Measurements from ENCODE around the gene SLAIN1. TPM values are rescaled to one million over a fixed set of nuclear protein-coding genes. Genes with fewer than 3 reads are reported as not detected.

Gene SLAIN1
- polyA plus RNA-seq, 1 experiment, result 0.06 TPM

DNA sequence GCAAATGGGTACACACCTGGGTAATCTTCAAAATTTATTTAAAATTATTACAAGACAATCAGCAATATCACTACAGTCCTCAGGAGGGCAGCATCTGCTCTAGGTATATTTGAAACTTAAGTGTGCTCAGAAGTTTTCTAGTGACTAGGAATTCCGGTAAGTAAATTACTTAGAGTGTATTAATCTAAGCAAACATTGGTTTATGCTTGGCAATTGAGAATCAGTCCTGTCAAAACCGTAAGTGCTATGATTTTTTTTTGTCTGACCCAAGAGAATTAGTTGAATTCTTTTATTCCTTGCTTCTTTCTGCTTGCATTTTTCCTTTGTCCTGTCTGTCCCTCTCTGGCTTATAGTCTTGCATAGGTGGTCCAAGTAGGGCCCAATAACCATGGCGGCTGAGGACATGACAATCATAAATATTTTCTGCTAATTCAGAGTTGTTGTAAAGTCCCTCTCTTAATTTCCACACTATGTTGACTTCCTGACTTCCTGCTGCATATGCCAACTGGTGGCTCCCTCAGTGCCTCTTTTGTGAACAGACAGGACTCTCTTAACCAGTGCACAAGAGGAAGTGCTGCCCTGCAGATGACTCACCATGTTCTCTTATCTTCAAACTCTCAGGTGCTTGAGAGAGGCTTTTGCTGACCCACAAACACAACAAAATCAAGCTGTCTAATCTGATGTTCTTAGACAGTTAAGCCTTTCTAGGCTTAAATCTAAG is 82.2 kb downstream of the SLAIN1 start:
- H3K27me3 ChIP-seq (ENCODE audit: control insufficient read depth, insufficient read depth, low read length), result no peaks in the 10 kb centered on the region
- ChIA-PET CTCF (interaction anchor here (1.0 kb wide), 1 partner anchor 342 kb away, joined by 8 read pairs; no protein-coding TSS in a partner anchor), POLR2A (no interaction called here)
- TF ChIP-seq, protein P1, sequence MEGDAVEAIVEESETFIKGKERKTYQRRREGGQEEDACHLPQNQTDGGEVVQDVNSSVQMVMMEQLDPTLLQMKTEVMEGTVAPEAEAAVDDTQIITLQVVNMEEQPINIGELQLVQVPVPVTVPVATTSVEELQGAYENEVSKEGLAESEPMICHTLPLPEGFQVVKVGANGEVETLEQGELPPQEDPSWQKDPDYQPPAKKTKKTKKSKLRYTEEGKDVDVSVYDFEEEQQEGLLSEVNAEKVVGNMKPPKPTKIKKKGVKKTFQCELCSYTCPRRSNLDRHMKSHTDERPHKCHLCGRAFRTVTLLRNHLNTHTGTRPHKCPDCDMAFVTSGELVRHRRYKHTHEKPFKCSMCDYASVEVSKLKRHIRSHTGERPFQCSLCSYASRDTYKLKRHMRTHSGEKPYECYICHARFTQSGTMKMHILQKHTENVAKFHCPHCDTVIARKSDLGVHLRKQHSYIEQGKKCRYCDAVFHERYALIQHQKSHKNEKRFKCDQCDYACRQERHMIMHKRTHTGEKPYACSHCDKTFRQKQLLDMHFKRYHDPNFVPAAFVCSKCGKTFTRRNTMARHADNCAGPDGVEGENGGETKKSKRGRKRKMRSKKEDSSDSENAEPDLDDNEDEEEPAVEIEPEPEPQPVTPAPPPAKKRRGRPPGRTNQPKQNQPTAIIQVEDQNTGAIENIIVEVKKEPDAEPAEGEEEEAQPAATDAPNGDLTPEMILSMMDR (IDR thresholded peaks at IDR 0.05; ENCODE audit: insufficient read depth, low read depth, low read length), result peak; percentile 55
- H3K36me3 ChIP-seq (ENCODE audit: control insufficient read depth, insufficient read depth, low read length), result no peaks in the 10 kb centered on the region
- no peak overlapping the region for H3K4me3 ChIP-seq (ENCODE audit: low read depth, low read length)
- DNase-seq (ENCODE audit: low read depth), result peak; percentile 5

- Histone ChIP-seq H3K36me3 (ENCODE audit: control insufficient read depth, insufficient read depth, low read length) (no peaks in the 10 kb centered on the region), H3K27me3 (ENCODE audit: control insufficient read depth, insufficient read depth, low read length) (no peaks in the 10 kb centered on the region), H3K4me3 (ENCODE audit: low read depth, low read length) (no peak overlapping the region)
- no peak for DNase-seq (ENCODE audit: low read depth)
- POLR2A ChIA-PET, result no interaction called here
- CTCF ChIA-PET, result interaction anchor here (0.6 to 0.9 kb wide), 3 partner anchors 10 to 1203 kb away, joined by 3 to 4 read pairs (median 4); no protein-coding TSS in a partner anchor
- TF ChIP-seq, protein P1 (IDR thresholded peaks at IDR 0.05; ENCODE audit: insufficient read depth, low read depth, low read length), result no peak
These were observed 84.3 kb downstream of the SLAIN1 start for GRCh38 chr13:77781808-77782207.

DNA sequence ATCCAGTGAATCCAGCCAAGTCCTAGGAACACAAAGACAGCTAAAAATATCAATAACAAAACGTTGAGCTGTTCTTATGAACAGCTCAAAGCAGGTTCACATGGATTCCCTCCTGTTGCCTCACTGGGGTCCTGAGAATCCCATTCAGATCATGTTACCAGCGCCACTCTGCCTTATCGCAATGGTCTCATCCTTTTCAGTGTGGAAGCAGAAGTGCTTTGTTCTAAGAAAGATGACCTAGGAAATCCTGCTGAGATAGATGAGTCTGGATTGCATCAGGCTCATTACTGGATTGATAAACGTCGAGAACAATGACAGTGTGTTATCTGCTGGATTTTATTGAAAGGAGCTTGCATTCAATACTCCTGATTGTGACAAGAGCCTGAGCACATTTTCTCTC is 87.0 kb downstream of the SLAIN1 start:
- ChIA-PET POLR2A (no interaction called here), CTCF (interaction anchor here (1.6 to 1.7 kb wide), 2 partner anchors 11 to 336 kb away, joined by 5 to 7 read pairs; no protein-coding TSS in a partner anchor)
- no peaks in the 10 kb centered on the region for H3K36me3 ChIP-seq (ENCODE audit: control insufficient read depth, insufficient read depth, low read length)
- H3K27me3 ChIP-seq (ENCODE audit: control insufficient read depth, insufficient read depth, low read length), result no peaks in the 10 kb centered on the region
- no peak overlapping the region for H3K4me3 ChIP-seq (ENCODE audit: low read depth, low read length)
- TF ChIP-seq, protein P1 (IDR thresholded peaks at IDR 0.05; ENCODE audit: insufficient read depth, low read depth, low read length), result no peak
- no peak for DNase-seq (ENCODE audit: low read depth)

GRCh38 chr13:77786695-77787287 is 89.3 kb downstream of the SLAIN1 start:
- POLR2A ChIA-PET, result no interaction called here
- Histone ChIP-seq H3K36me3 (ENCODE audit: control insufficient read depth, insufficient read depth, low read length) (no peaks in the 10 kb centered on the region), H3K4me3 (ENCODE audit: low read depth, low read length) (no peak overlapping the region), H3K27me3 (ENCODE audit: control insufficient read depth, insufficient read depth, low read length) (no peaks in the 10 kb centered on the region)
- DNase-seq (ENCODE audit: low read depth), result no peak
- TF ChIP-seq, protein P1 (IDR thresholded peaks at IDR 0.05; ENCODE audit: insufficient read depth, low read depth, low read length), result no peak
- CTCF ChIA-PET, result no interaction called here

- CTCF ChIA-PET, result no interaction called here
- POLR2A ChIA-PET, result no interaction called here
- Histone ChIP-seq H3K27me3 (ENCODE audit: control insufficient read depth, insufficient read depth, low read length) (no peaks in the 10 kb centered on the region), H3K36me3 (ENCODE audit: control insufficient read depth, insufficient read depth, low read length) (no peaks in the 10 kb centered on the region), H3K4me3 (ENCODE audit: low read depth, low read length) (no peak overlapping the region)
- DNase-seq (ENCODE audit: low read depth), result no peak
- TF ChIP-seq, protein P1 (IDR thresholded peaks at IDR 0.05; ENCODE audit: insufficient read depth, low read depth, low read length), result no peak
These were observed 91.9 kb downstream of the SLAIN1 start for GRCh38 chr13:77789376-77789775.
